GM13976 (cell line): Measurements from ENCODE around the gene ERG28.

Experiments used
- DNase-seq: peaks from one replicate; pipeline ENCODE4 v3.0.0; 2012; ENCODE audit warnings: low spot score
- in situ Hi-C: fragments of 300-500 bp; cut with MboI; formaldehyde crosslinking; loops from one replicate; pipeline ENCODE4 v1.12.0; 2022; ENCODE audit warnings: low sequenced_read_pairs, mixed read lengths, inconsistent platforms; ENCODE audit not compliant: unreplicated experiment
- TF ChIP-seq, protein P1 (sequence below): IDR thresholded peaks from 2 replicates; pipeline ENCODE4 v1.5.1; 2012; ENCODE audit warnings: borderline replicate concordance, mild to moderate bottlenecking; ENCODE audit not compliant: insufficient read depth; ENCODE audit errors: extremely low read depth, missing control alignments, control extremely low read depth

The ERG28 gene

DNA sequence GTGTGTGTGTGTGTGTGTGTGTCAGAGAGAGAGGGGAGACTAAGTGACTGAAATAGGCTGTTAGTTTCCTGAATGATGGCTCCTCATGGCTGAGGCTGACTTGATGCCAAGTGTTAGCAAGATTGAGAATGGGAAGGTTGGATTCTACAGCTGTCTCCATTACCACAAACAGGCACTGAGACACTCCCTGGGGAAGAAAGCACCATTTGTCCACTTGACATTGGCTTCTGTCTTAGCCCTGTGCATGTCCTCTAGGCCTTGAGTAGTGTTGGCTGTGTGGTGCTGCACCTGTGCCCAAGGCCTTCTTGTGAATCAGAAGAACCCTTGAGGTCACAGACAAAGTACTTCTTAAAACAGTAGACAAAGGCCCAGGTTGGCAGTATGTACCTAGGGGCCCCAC, 15.6 kb downstream of the ERG28 start:
- no peak for DNase-seq
- in situ Hi-C loops: loop anchor here (5.0 kb wide), 1 partner anchor 338 kb away; no protein-coding TSS in a partner anchor
- TF ChIP-seq, protein P1, sequence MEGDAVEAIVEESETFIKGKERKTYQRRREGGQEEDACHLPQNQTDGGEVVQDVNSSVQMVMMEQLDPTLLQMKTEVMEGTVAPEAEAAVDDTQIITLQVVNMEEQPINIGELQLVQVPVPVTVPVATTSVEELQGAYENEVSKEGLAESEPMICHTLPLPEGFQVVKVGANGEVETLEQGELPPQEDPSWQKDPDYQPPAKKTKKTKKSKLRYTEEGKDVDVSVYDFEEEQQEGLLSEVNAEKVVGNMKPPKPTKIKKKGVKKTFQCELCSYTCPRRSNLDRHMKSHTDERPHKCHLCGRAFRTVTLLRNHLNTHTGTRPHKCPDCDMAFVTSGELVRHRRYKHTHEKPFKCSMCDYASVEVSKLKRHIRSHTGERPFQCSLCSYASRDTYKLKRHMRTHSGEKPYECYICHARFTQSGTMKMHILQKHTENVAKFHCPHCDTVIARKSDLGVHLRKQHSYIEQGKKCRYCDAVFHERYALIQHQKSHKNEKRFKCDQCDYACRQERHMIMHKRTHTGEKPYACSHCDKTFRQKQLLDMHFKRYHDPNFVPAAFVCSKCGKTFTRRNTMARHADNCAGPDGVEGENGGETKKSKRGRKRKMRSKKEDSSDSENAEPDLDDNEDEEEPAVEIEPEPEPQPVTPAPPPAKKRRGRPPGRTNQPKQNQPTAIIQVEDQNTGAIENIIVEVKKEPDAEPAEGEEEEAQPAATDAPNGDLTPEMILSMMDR: no peak

DNA sequence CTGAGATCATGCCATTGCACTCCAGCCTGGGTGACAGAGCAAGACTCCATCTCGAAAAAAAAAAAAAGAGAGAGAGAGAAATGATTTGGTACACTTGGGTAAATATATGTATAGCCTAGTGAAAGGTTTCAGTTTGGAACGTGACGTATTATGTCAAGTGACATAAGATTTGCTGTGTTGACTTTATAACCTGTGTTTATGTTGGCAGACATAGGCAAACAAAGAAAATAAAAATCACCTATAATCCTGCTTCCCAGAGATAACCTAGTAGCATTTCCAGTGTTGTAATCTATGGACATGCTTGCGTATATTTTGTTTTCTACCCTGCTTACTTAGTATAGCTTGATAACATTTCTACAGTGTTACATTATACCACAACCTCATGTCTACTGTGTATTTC, 16.7 kb downstream of the ERG28 start:
- in situ Hi-C loops: no loop called here
- no peak for DNase-seq
- TF ChIP-seq, protein P1: no peak

DNA sequence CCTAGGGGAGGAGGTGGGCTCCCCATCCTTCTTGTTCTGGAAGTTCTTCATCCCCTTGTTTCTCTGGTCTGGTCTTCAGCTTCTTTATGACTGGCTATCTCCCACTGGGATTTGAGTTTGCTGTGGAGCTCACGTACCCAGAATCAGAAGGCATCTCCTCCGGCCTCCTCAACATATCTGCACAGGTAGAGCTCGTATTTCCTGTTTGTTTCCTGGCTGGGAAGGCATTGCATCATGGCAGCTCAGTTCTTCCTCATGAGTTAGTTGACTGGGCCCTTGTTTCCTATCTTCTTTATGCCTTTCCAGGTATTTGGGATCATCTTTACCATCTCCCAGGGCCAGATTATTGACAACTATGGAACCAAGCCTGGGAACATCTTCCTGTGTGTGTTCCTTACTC, 19.8 kb downstream of the ERG28 start:
- no peak for DNase-seq
- TF ChIP-seq, protein P1: no peak
- in situ Hi-C loops: no loop called here

DNA sequence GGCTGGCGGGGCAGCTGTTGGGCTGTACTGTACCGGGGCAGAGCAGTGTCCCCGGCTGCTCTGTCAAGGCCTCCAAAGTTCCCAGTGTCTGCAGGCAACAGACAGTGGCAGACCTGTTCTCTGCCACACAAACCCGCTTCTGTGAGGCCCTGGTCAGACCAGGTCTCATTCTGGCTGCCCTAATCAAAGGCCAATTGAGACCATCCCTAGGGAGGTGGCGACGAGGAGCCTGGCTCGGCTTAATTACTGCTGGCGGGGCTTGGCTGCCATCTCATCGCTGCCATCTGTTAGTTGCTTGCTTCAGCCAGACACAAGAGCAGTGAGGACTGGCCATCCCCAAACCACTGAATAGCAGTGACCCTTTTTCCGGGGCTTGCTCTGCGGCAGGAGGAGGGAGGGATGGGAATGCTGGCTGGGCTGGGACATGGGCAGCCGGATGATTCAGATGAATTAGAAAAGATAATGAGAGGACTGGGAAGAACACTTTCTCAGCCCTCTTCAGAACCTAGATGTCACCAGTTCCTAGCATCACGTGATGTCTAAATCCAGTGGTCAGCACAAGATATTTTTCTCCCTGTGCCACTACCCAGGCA, 24.5 kb downstream of the ERG28 start:
- TF ChIP-seq, protein P1: no peak
- in situ Hi-C loops: loop anchor here (10.0 kb wide), 1 partner anchor 51 kb away; no protein-coding TSS in a partner anchor
- no peak for DNase-seq

DNA sequence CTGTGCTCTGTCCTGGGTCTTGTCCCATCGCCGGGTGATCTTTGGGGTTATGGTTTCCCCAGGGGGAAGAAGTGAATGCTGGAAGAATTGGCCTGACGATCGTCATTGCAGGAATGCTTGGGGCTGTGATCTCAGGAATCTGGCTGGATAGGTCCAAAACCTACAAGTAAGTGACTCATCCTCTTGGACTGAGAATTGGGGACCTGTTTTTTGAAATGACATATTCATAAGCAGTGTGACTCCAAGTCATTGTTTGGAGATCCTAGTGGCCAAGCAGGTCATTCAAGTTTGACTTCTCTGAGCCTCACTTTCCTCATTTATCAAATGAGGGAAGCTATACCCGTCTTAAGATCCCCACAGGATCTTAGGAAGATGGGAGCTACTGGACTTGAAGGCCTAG, 25.8 kb downstream of the ERG28 start:
- DNase-seq: no peak
- TF ChIP-seq, protein P1: no peak
- in situ Hi-C loops: loop anchor here (10.0 kb wide), 1 partner anchor 50 kb away; no protein-coding TSS in a partner anchor

DNA sequence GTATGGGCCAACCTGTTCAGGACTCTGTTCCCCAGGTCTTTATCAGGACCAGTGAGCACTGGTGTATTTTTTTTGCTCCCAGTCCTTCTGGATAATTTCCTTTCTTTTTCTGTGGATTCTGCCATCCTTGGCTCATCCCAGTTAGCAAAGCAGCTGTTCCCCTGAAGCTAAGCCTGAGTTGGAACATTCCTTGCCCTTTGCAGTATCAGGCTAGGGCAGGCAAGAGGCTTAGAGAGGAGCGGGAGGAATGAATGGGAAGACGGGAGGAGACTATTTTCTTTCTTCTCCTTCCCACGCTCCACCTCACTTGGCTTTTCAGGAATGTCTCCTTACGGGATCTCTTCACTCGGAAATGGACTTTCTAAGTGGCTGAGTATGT, 29.2 kb downstream of the ERG28 start:
- no peak for DNase-seq
- in situ Hi-C loops: loop anchor here (10.0 kb wide), 1 partner anchor 47 kb away; no protein-coding TSS in a partner anchor

More for the DNA sequence above, 29.2 kb downstream of the ERG28 start:
- TF ChIP-seq, protein P1: no peak
